Vagina (tissue), 2 donors: ENCODE results near the gene FGGY. TPM values are rescaled to one million over a fixed set of nuclear protein-coding genes. Genes with fewer than 3 reads are reported as not detected.
"Not testable (repeated sequence)": the region's sequence is repeated elsewhere in the genome, so short reads cannot be mapped to it uniquely, and the experiment has no call there.

Experiments used
- DNase-seq, 2 donors: peaks; one replicate each; pipeline ENCODE4 v3.0.0-alpha.2; 2017; ENCODE audit errors: extremely low spot score in 2 of 2
- H3K27ac ChIP-seq: fragments of 200-600 bp; sonication (generic); one replicate; pipeline ENCODE4 v1.5.1; 2019
- H3K27me3 ChIP-seq: fragments of 200-600 bp; sonication (generic); one replicate; pipeline ENCODE4 v1.5.1; 2019
- H3K36me3 ChIP-seq, 2 donors: fragments of 200-600 bp; sonication (generic); one replicate each; pipeline ENCODE4 v1.5.1; 2017 to 2019
- H3K4me1 ChIP-seq: fragments of 200-600 bp; sonication (generic); one replicate; pipeline ENCODE4 v1.5.1; 2019
- H3K4me3 ChIP-seq, 2 donors: fragments of 200-600 bp; sonication (generic); 1 replicate in 1 of 2; 2 replicates in 1 of 2; pipeline ENCODE4 v1.5.1; 2016 to 2019
- H3K9me3 ChIP-seq: fragments of 200-600 bp; sonication (generic); one replicate; pipeline ENCODE4 v1.5.1; 2019
- POLR2A ChIP-seq, 2 donors: fragments of 450-650 bp; IDR thresholded peaks; one replicate each; pipeline ENCODE4 v1.6.1; 2017; ENCODE audit warnings: antibody characterized with exemption in 2 of 2, mild to moderate bottlenecking in 2 of 2, moderate library complexity in 2 of 2
- POLR2AphosphoS5 ChIP-seq, 2 donors: sonication (generic); formaldehyde crosslinking; IDR thresholded peaks; one replicate each; pipeline ENCODE4 v1.9.0; 2017; ENCODE audit warnings: antibody characterized with exemption in 2 of 2, mild to moderate bottlenecking in 2 of 2, low read depth in 1 of 2; ENCODE audit not compliant: insufficient read depth in 1 of 2
- intact Hi-C: fragments of 100-400 bp; cut with DNase I; formaldehyde crosslinking; loops from one replicate; pipeline ENCODE4 v1.15.1; 2023
- total RNA-seq: library from RNA; depleted of rRNA; stranded (reverse); fragments of >200 nt; gene quantifications from one replicate; pipeline ENCODE4 v1.2.3, GENCODE V29; 2016
- TF ChIP-seq, protein P1 (sequence below), 3 experiments: fragments of 450-650 bp in 2 of 3; fragments of 200-600 bp in 1 of 3; sonication (generic) in 1 of 3; IDR thresholded peaks; one replicate each; pipeline ENCODE4 v1.5.1; 2017 to 2019; ENCODE audit warnings: antibody characterized with exemption in 3 of 3, mild to moderate bottlenecking in 2 of 3, moderate library complexity in 2 of 3

Gene FGGY
- total RNA-seq, 1 donor from 2014 or later: 11.8 TPM

- TF ChIP-seq POLR2AphosphoS5 (IDR thresholded peaks at IDR 0.05; ENCODE audit: insufficient read depth in 1 of 2, low read depth in 1 of 2): no peak
- TF ChIP-seq, protein P1, sequence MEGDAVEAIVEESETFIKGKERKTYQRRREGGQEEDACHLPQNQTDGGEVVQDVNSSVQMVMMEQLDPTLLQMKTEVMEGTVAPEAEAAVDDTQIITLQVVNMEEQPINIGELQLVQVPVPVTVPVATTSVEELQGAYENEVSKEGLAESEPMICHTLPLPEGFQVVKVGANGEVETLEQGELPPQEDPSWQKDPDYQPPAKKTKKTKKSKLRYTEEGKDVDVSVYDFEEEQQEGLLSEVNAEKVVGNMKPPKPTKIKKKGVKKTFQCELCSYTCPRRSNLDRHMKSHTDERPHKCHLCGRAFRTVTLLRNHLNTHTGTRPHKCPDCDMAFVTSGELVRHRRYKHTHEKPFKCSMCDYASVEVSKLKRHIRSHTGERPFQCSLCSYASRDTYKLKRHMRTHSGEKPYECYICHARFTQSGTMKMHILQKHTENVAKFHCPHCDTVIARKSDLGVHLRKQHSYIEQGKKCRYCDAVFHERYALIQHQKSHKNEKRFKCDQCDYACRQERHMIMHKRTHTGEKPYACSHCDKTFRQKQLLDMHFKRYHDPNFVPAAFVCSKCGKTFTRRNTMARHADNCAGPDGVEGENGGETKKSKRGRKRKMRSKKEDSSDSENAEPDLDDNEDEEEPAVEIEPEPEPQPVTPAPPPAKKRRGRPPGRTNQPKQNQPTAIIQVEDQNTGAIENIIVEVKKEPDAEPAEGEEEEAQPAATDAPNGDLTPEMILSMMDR (IDR thresholded peaks at IDR 0.05): no peak
- TF ChIP-seq POLR2A (IDR thresholded peaks at IDR 0.05): no peak
- Histone ChIP-seq H3K4me1 (peaks cover 36% of the 10 kb centered on the region), H3K36me3 (no peaks in the 10 kb centered on the region), H3K27me3 (no peaks in the 10 kb centered on the region), H3K4me3 (no peak overlapping the region), H3K27ac (peak overlapping the region; percentile 71), H3K9me3 (no peaks in the 10 kb centered on the region)
- intact Hi-C loops: no loop called here
- no peak for DNase-seq
These were observed 436.7 kb downstream of the FGGY start for GRCh38 chr1:59733443-59734141.

DNA sequence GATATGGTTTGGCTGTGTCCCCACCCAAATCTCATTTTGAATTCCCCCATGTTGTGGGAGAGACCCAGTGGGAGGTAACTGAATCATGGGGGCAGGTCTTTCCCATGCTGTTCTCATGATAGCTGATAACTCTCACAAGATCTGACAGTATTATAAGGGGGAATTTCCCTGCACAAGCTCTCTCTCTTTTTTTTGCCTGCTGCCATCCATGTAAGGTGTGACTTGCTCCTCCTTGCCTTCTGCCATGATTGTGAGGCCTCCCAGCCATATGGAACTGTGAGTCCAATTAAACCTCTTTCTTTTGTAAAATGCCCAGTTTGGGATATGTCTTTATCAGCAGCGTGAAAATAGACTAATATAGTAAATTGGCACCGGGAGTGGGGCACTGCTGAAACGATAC lies 439.0 kb downstream of the FGGY start:
- H3K4me1 ChIP-seq: peaks cover 21% of the 10 kb centered on the region
- H3K27ac ChIP-seq, H3K27me3 ChIP-seq, H3K9me3 ChIP-seq, H3K4me3 ChIP-seq, DNase-seq, H3K36me3 ChIP-seq, intact Hi-C loops: not testable (repeated sequence)

- TF ChIP-seq POLR2A (IDR thresholded peaks at IDR 0.05) (no peak), POLR2AphosphoS5 (IDR thresholded peaks at IDR 0.05; ENCODE audit: insufficient read depth in 1 of 2, low read depth in 1 of 2) (no peak)
- TF ChIP-seq, protein P1 (IDR thresholded peaks at IDR 0.05): no peak
- Histone ChIP-seq H3K36me3 (no peaks in the 10 kb centered on the region), H3K4me1 (peaks cover 13% of the 10 kb centered on the region), H3K9me3 (no peaks in the 10 kb centered on the region), H3K4me3 (no peak overlapping the region), H3K27ac (no peak overlapping the region), H3K27me3 (no peaks in the 10 kb centered on the region)
- DNase-seq: no peak
- intact Hi-C loops: no loop called here
These were observed 439.9 kb downstream of the FGGY start for GRCh38 chr1:59736744-59737143.

- no peaks in the 10 kb centered on the region for H3K27me3 ChIP-seq
- intact Hi-C loops: no loop called here
- H3K9me3 ChIP-seq: no peaks in the 10 kb centered on the region
- TF ChIP-seq POLR2AphosphoS5 (IDR thresholded peaks at IDR 0.05; ENCODE audit: insufficient read depth in 1 of 2, low read depth in 1 of 2) (no peak), POLR2A (IDR thresholded peaks at IDR 0.05) (no peak)
- TF ChIP-seq, protein P1 (IDR thresholded peaks at IDR 0.05): no peak
- no peak overlapping the region for H3K27ac ChIP-seq
- no peak overlapping the region for H3K4me3 ChIP-seq
- DNase-seq: no peak
- H3K4me1 ChIP-seq: peaks cover 6% of the 10 kb centered on the region
- H3K36me3 ChIP-seq: no peaks in the 10 kb centered on the region
These were observed 440.7 kb downstream of the FGGY start for GRCh38 chr1:59737638-59738037.

DNA sequence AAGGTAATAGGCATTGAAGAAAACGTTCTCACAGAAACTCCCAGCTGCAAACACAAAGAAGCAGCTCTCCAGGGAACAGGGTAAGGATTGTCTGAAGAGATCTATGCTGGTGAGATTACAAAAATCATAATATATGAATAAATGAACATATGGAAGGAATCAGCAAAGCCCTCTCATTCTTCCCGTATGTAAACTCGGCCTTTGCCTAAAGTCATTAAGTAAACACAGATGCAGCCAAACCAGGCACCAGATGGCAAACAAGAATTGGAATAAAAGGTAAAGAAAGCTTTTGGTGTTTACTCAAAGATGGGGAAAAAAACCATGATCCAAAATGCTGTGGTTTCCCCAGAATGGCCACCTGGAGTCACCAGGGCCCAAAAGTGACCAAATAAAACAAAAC lies 441.3 kb downstream of the FGGY start:
- intact Hi-C loops: no loop called here
- Histone ChIP-seq H3K36me3 (no peaks in the 10 kb centered on the region), H3K9me3 (no peaks in the 10 kb centered on the region), H3K4me1 (peaks cover 6% of the 10 kb centered on the region), H3K27me3 (no peaks in the 10 kb centered on the region), H3K27ac (no peak overlapping the region), H3K4me3 (no peak overlapping the region)
- no peak for TF ChIP-seq POLR2AphosphoS5 (IDR thresholded peaks at IDR 0.05; ENCODE audit: insufficient read depth in 1 of 2, low read depth in 1 of 2)
- no peak for TF ChIP-seq POLR2A (IDR thresholded peaks at IDR 0.05)
- no peak for DNase-seq

- H3K4me1 ChIP-seq: peaks cover 9% of the 10 kb centered on the region
- no peak overlapping the region for H3K4me3 ChIP-seq
- no peaks in the 10 kb centered on the region for H3K27me3 ChIP-seq
- H3K27ac ChIP-seq: no peak overlapping the region
- intact Hi-C loops: no loop called here
- no peak for DNase-seq
- TF ChIP-seq, protein P1 (IDR thresholded peaks at IDR 0.05): no peak
- TF ChIP-seq POLR2AphosphoS5 (IDR thresholded peaks at IDR 0.05; ENCODE audit: insufficient read depth in 1 of 2, low read depth in 1 of 2) (no peak), POLR2A (IDR thresholded peaks at IDR 0.05) (no peak)
- no peaks in the 10 kb centered on the region for H3K9me3 ChIP-seq
- H3K36me3 ChIP-seq: no peaks in the 10 kb centered on the region
These were observed 441.7 kb downstream of the FGGY start for GRCh38 chr1:59738591-59739015.
